Astrocyte (in vitro differentiated cells and primary cell): ENCODE measurements around the gene MADD. TPM values are rescaled to one million over a fixed set of nuclear protein-coding genes. Genes with fewer than 3 reads are reported as not detected.
A peak's percentile ranks its signal among the peaks of the same experiment; 100 is the strongest.

Experiments used
- DNase-seq: peaks from one replicate; pipeline ENCODE4 v3.0.0-alpha.2; 2010; ENCODE audit warnings: low read depth
- FAIRE-seq: peaks from 2 replicates; lab custom pipeline; 2011; peaks lifted over from hg19 to GRCh38; lab: Jason Lieb, UNC
- H2AFZ ChIP-seq: 2 replicates; pipeline ENCODE4 v1.6.0; 2012; ENCODE audit warnings: low read depth, low read length, inconsistent platforms
- H3K27ac ChIP-seq: 2 replicates; pipeline ENCODE4 v1.5.1; 2011; ENCODE audit warnings: low read depth, low read length, inconsistent platforms
- H3K27me3 ChIP-seq: 2 replicates; pipeline ENCODE4 v1.6.0; 2011; ENCODE audit warnings: low read length, inconsistent platforms; ENCODE audit not compliant: insufficient read depth
- H3K36me3 ChIP-seq: 2 replicates; pipeline ENCODE4 v1.5.1; 2011; ENCODE audit warnings: low read length, inconsistent platforms; ENCODE audit not compliant: insufficient read depth
- H3K4me1 ChIP-seq: 2 replicates; pipeline ENCODE4 v1.5.1; 2011; ENCODE audit warnings: low read length, inconsistent platforms; ENCODE audit not compliant: insufficient read depth
- H3K4me2 ChIP-seq: 2 replicates; pipeline ENCODE4 v1.6.0; 2012; ENCODE audit warnings: low read length, inconsistent platforms
- H3K4me3 ChIP-seq: 2 replicates; pipeline ENCODE4 v1.5.1; 2011; ENCODE audit warnings: low read depth, mild to moderate bottlenecking, low read length, inconsistent platforms; ENCODE audit not compliant: insufficient read depth
- H3K79me2 ChIP-seq: 2 replicates; pipeline ENCODE4 v1.6.0; 2012; ENCODE audit warnings: mild to moderate bottlenecking, low read length, inconsistent platforms; ENCODE audit not compliant: insufficient read depth
- H3K9ac ChIP-seq: 2 replicates; pipeline ENCODE4 v1.6.0; 2012; ENCODE audit warnings: mild to moderate bottlenecking, low read length, inconsistent platforms
- H3K9me3 ChIP-seq: 2 replicates; pipeline ENCODE4 v1.5.1; 2012; ENCODE audit warnings: low read depth, mild to moderate bottlenecking, low read length, inconsistent platforms; ENCODE audit not compliant: insufficient read depth
- H4K20me1 ChIP-seq: 2 replicates; pipeline ENCODE4 v1.6.0; 2012; ENCODE audit warnings: low read length, inconsistent platforms; ENCODE audit not compliant: insufficient read depth
- H3K27ac Mint-ChIP-seq: one replicate; pipeline ENCODE4 v1.8.0; 2021; ENCODE audit warnings: mild to moderate bottlenecking, mixed read lengths; ENCODE audit not compliant: unreplicated experiment
- H3K27me3 Mint-ChIP-seq: one replicate; pipeline ENCODE4 v1.8.0; 2021; ENCODE audit warnings: low read depth, mixed read lengths; ENCODE audit not compliant: unreplicated experiment
- H3K36me3 Mint-ChIP-seq: one replicate; pipeline ENCODE4 v1.8.0; 2021; ENCODE audit warnings: low read depth, mixed read lengths; ENCODE audit not compliant: unreplicated experiment
- H3K4me1 Mint-ChIP-seq: one replicate; pipeline ENCODE4 v1.8.0; 2021; ENCODE audit warnings: low read depth, mixed read lengths; ENCODE audit not compliant: unreplicated experiment
- H3K4me3 Mint-ChIP-seq: one replicate; pipeline ENCODE4 v1.8.0; 2021; ENCODE audit warnings: mild to moderate bottlenecking, moderate library complexity, mixed read lengths; ENCODE audit not compliant: unreplicated experiment
- H3K9me3 Mint-ChIP-seq: one replicate; pipeline ENCODE4 v1.8.0; 2021; ENCODE audit warnings: mild to moderate bottlenecking, mixed read lengths; ENCODE audit not compliant: unreplicated experiment
- EZH2 ChIP-seq: IDR thresholded peaks from 2 replicates; pipeline ENCODE4 v1.6.1; 2012; ENCODE audit warnings: mild to moderate bottlenecking, low read length, inconsistent platforms; ENCODE audit not compliant: insufficient read depth
- total RNA-seq: library from RNA; stranded (reverse); gene quantifications from 2 replicates; pipeline ENCODE4 v1.2.1, GENCODE V29; 2021
- TF ChIP-seq, protein P1 (sequence below): IDR thresholded peaks from 2 replicates; pipeline ENCODE4 v1.5.1; 2011; ENCODE audit warnings: low read depth, mild to moderate bottlenecking, inconsistent platforms, low read length, moderate library complexity; ENCODE audit not compliant: insufficient read depth

MADD gene
- total RNA-seq, 1 donor from 2014 or later = 22.9 TPM

DNA sequence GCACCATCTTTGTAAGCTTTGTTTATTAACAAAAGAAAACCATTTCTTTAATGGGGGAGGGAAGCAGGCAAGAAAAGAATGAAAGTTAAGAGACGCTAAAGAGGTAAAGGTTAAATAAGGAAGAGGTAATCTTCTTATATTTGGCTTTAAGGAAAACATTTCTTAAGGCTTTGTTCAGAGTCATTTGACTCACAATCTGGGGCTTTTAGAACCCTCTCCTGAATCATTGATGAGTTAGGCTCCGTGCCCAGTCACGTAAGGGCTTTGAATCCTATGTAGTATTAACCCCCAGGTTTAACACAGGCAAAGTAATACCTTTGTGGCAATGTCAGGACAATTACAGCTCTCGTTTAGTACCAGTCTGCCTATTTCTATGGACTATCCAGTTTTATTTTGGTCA is 26.1 kb downstream of the MADD start:
- no peak overlapping the region for H3K4me3 ChIP-seq
- DNase-seq (peak; percentile 7), FAIRE-seq (no peak)
- Mint-ChIP-seq H3K27ac (no peak overlapping the region), H3K9me3 (no peaks in the 10 kb centered on the region), H3K4me3 (no peak overlapping the region), H3K36me3 (peaks cover 38% of the 10 kb centered on the region), H3K4me1 (no peaks in the 10 kb centered on the region), H3K27me3 (no peaks in the 10 kb centered on the region)
- H3K79me2 ChIP-seq = no peaks in the 10 kb centered on the region
- no peak overlapping the region for H2AFZ ChIP-seq
- H3K4me2 ChIP-seq = no peak overlapping the region
- H3K27ac ChIP-seq = no peak overlapping the region
- no peaks in the 10 kb centered on the region for H4K20me1 ChIP-seq
- H3K9me3 ChIP-seq = no peaks in the 10 kb centered on the region
- no peaks in the 10 kb centered on the region for H3K27me3 ChIP-seq
- H3K9ac ChIP-seq = no peak overlapping the region
- TF ChIP-seq, protein P1, sequence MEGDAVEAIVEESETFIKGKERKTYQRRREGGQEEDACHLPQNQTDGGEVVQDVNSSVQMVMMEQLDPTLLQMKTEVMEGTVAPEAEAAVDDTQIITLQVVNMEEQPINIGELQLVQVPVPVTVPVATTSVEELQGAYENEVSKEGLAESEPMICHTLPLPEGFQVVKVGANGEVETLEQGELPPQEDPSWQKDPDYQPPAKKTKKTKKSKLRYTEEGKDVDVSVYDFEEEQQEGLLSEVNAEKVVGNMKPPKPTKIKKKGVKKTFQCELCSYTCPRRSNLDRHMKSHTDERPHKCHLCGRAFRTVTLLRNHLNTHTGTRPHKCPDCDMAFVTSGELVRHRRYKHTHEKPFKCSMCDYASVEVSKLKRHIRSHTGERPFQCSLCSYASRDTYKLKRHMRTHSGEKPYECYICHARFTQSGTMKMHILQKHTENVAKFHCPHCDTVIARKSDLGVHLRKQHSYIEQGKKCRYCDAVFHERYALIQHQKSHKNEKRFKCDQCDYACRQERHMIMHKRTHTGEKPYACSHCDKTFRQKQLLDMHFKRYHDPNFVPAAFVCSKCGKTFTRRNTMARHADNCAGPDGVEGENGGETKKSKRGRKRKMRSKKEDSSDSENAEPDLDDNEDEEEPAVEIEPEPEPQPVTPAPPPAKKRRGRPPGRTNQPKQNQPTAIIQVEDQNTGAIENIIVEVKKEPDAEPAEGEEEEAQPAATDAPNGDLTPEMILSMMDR = no peak
- no peak for TF ChIP-seq EZH2
- peaks cover 3% of the 10 kb centered on the region for H3K4me1 ChIP-seq
- H3K36me3 ChIP-seq = peaks cover 27% of the 10 kb centered on the region

- Mint-ChIP-seq H3K27me3 (no peaks in the 10 kb centered on the region), H3K36me3 (peaks cover 50% of the 10 kb centered on the region), H3K4me1 (no peaks in the 10 kb centered on the region), H3K27ac (no peak overlapping the region), H3K9me3 (peaks cover 9% of the 10 kb centered on the region), H3K4me3 (no peak overlapping the region)
- FAIRE-seq (no peak), DNase-seq (no peak)
- Histone ChIP-seq H3K4me3 (no peak overlapping the region), H3K27ac (no peak overlapping the region), H2AFZ (no peak overlapping the region), H3K36me3 (peaks cover 25% of the 10 kb centered on the region), H3K4me1 (peaks cover 3% of the 10 kb centered on the region), H3K4me2 (no peak overlapping the region), H3K9me3 (no peaks in the 10 kb centered on the region), H3K9ac (no peak overlapping the region), H3K79me2 (no peaks in the 10 kb centered on the region), H4K20me1 (no peaks in the 10 kb centered on the region), H3K27me3 (no peaks in the 10 kb centered on the region)
- TF ChIP-seq, protein P1 = no peak
- no peak for TF ChIP-seq EZH2
Measured at GRCh38 chr11:47299078-47299477, 29.1 kb downstream of the MADD start.

DNA sequence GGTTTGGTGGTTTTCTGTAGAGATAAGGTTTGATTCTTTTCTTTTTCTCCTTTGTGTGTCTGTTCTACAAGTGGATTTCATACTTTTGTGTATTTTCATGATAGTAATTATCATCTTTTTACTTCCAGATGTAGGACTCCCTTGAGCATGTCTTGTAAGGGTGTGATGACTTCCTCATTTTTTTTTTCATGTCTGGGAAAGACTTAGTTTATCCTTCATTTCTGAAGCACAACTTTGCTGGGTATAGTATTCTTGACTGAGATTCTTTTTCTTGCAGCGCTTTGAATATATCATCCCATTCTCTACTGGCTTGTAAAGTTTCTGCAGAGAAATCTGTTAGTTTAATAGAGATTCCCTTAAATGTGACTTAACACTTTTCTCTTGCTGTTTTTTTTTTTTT is 32.9 kb downstream of the MADD start:
- peaks cover 9% of the 10 kb centered on the region for H3K9me3 Mint-ChIP-seq
- Histone ChIP-seq H3K36me3 (peaks cover 18% of the 10 kb centered on the region), H3K4me1 (no peaks in the 10 kb centered on the region), H3K27ac (no peak overlapping the region), H4K20me1 (peaks cover 20% of the 10 kb centered on the region), H2AFZ (no peak overlapping the region), H3K9ac (no peak overlapping the region), H3K9me3 (no peaks in the 10 kb centered on the region), H3K4me3 (no peak overlapping the region), H3K79me2 (no peaks in the 10 kb centered on the region), H3K27me3 (no peaks in the 10 kb centered on the region), H3K4me2 (no peak overlapping the region)
- no peak overlapping the region for H3K4me3 Mint-ChIP-seq
- no peak for TF ChIP-seq EZH2
- no peaks in the 10 kb centered on the region for H3K4me1 Mint-ChIP-seq
- DNase-seq = no peak
- no peak for FAIRE-seq
- H3K36me3 Mint-ChIP-seq = peaks cover 49% of the 10 kb centered on the region
- H3K27ac Mint-ChIP-seq = no peak overlapping the region
- no peaks in the 10 kb centered on the region for H3K27me3 Mint-ChIP-seq
